Gastroesophageal sphincter (tissue), 3 donors: ENCODE results near the gene BMP7.

Experiments used
- POLR2A ChIP-seq, 2 donors: fragments of 450-650 bp; IDR thresholded peaks; one replicate each; pipeline ENCODE4 v1.6.1; 2017; ENCODE audit warnings: antibody characterized with exemption in 2 of 2, mild to moderate bottlenecking in 2 of 2, moderate library complexity in 1 of 2
- POLR2AphosphoS5 ChIP-seq: sonication (generic); formaldehyde crosslinking; IDR thresholded peaks from one replicate; pipeline ENCODE4 v1.6.1; 2017; ENCODE audit warnings: antibody characterized with exemption
- TF ChIP-seq, protein P1 (sequence below), 4 experiments: fragments of 200-600 bp in 2 of 4; fragments of 450-650 bp in 2 of 4; sonication (generic) in 1 of 4; IDR thresholded peaks; one replicate each; pipeline ENCODE4 v1.5.1; 2017 to 2019; ENCODE audit warnings: antibody characterized with exemption in 4 of 4, mild to moderate bottlenecking in 2 of 4, moderate library complexity in 2 of 4

DNA sequence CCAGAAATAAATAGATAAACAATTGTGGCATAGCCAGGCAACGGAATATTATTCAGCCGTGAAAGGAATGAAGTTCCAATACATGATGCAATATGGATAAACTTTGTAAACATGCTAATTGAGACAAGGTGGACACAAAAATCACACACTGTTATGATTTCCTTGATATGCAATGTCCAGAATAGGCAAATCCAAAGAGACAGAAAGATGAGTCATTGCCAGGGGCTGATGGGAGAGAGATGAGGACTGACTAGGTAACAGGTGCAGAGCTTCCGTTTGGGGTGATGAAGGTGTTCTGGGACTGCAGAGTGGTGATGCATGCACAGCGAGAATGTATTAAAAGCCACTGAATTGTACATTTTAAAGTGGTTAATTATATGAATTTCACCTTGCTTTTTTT is 32.0 kb upstream of the BMP7 start:
- TF ChIP-seq, protein P1, sequence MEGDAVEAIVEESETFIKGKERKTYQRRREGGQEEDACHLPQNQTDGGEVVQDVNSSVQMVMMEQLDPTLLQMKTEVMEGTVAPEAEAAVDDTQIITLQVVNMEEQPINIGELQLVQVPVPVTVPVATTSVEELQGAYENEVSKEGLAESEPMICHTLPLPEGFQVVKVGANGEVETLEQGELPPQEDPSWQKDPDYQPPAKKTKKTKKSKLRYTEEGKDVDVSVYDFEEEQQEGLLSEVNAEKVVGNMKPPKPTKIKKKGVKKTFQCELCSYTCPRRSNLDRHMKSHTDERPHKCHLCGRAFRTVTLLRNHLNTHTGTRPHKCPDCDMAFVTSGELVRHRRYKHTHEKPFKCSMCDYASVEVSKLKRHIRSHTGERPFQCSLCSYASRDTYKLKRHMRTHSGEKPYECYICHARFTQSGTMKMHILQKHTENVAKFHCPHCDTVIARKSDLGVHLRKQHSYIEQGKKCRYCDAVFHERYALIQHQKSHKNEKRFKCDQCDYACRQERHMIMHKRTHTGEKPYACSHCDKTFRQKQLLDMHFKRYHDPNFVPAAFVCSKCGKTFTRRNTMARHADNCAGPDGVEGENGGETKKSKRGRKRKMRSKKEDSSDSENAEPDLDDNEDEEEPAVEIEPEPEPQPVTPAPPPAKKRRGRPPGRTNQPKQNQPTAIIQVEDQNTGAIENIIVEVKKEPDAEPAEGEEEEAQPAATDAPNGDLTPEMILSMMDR (IDR thresholded peaks at IDR 0.05), result no peak
- TF ChIP-seq POLR2AphosphoS5, result no peak
- TF ChIP-seq POLR2A (IDR thresholded peaks at IDR 0.05), result no peak
